GM21529 (cell line): ENCODE measurements around the gene CASK.
"Not testable (repeated sequence)": the region's sequence is repeated elsewhere in the genome, so short reads cannot be mapped to it uniquely, and the experiment has no call there.

ENCODE experiments used
- ATAC-seq: cut with Tn5 transposase; IDR thresholded peaks from one replicate; pipeline ENCODE4 v1.9.1; 2021; ENCODE audit not compliant: unreplicated experiment

The CASK gene

DNA sequence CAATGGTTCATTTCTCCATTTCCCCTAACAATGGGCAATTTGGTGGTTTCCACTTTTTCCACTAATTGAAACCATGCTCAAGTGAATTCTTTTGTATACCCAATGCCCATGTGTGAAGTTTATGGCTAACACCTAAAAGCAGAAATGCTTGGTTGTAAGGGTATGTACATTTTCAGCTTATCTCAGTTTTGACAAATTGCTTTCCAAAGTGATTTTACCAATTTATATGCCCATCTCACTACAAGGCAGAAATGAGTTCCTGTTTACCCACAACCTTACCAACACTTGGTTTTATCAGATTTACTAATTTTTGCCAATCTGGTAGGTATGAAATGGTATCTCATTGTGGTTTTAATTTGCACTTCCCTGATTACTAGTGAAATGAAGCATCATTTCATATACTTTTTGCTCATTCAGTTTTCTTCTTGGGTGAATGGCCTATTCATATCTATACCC is 219.8 kb downstream of the CASK start:
- ATAC-seq: no peak

DNA sequence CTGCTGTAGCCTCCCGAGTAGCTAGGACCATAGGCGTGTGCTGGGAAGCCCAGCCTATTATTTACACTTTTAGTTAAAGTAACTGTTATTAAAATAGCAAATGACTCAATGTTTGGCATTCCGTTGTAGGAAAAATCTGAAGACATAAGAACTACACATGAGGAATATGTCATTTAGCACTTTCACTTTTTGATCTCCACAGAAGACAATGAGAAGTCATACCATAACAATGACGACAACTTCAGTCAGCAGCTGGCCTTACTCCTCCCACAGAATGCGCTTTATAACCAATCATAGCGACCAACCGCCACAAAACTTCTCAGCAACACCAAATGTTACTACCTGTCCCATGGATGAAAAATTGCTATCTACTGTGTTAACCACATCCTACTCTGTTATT is 227.9 kb downstream of the CASK start:
- no peak for ATAC-seq

DNA sequence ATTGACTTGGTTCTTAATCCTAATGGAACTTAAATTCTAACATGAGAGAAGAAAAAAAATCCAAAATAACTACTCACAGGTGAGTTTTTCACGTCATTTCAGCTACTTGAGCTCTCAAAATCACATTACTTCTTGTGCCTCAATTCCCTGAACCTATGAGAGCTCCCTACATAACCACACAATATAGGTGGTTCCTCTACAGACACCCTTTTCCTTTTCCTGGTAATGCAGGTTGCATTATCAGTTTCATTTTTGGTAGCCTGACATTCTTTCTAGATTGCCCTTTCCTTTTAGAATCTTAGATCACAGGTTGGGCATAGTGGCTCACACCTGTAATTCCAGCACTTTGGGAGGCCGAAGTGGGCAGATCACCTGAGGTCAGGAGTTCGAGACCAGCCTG is 230.3 kb downstream of the CASK start:
- no peak for ATAC-seq

DNA sequence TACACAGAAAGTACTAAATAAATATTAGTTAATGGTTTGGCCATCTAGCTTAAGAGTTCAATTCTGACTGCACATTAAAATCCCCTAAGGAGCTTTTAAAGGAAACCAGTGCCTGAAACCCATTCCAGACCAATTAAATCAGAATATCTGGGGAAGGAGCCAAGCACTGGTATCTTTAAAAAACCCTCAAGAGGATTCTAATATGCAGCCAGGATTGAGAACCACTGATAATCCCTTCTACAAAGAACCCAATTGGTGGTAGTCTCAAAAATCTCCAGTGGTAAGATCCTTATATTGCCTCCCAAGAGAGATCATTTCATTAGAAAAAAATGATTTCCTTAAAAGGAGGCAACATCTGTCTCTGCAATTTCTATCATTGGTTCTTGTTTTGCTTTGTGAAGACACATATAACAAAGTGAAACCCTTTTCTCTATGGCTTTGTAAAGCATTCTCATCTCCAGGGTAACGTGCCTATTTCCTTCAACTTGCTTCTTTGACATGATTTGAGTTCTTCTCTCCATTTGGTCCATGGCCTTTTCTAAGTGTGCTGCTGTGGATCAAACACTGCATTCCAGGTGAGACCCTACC is 231.1 kb downstream of the CASK start:
- ATAC-seq: no peak

DNA sequence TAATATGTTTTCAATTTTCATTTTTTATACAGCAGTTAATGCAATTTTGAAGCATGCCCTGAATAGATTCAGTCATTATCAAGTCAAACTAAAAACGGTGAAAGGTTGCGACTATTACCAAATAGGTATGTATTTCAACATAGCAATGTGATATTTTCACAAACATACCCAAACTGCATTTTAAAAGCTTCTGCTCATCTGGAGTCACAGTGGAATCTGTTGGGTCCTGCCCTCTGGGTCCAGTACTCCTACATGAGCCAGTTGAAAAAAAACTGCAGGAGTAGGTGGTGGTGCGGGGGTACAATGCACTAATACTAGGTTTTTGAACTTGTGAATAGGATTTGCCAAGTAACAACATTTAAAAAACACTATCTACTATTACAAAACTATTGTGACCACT is 233.6 kb downstream of the CASK start:
- ATAC-seq: no peak

DNA sequence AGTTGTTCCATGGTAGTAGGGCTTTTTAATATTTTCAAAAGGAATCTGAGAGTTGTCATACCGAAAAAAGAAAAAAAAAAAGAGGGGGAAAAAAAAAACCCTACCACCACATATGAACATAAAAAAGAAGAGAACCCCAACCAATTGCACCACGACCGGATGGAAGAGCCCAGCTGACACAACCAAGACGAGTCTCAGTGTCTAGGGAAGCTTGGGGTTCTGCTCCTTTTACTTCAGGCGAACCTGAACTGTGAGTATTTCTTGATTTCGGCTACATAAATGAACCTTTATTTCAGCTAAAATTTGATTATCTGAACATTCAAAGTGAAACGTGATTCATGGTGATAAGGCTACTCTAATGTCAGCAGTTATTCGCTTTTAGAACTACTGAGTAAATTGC is 234.5 kb downstream of the CASK start, which contains the start of gene GPR34:
Gene GPR34 (plus strand): TSS at position 139 of the 400 bp plus-strand sequence. CDS start 6,661 bp downstream, outside the sequence.
- ATAC-seq: no peak

DNA sequence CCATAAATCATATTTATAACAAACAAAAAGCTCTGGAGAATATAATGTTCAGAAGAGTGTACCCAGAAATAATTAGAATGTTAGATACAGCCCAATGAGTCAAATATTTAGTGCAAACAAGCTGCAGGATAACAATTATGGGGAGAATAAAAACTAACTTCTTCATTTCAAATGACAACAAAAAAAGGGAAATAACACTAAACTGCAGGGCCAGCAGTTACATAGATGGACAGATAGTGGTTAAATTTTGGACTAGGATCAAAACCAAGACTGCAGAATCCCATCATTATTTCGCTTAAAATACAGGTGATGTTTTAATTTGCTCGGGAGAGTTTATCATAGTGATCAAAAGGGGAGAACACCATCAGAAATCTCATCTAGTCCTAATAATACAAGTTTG is 235.2 kb downstream of the CASK start:
- no peak for ATAC-seq

DNA sequence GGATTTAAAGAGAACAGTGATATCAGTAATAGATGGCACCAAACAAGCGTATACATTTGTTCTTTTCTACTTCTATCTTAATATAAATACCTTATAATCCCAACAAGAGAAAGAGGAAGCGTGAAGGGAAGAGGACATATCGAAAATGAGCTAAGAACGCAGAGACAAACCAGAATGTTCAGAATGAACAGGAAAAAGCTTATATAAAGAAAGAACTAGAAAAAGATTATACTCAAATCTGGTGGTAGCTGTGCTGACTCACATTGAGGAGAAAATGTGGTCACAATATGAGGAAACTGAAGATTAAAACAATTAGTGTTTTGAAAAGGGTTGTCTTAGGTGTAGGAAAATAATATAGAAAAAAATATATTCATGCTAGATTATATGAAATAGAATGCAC is 236.6 kb downstream of the CASK start:
- no peak for ATAC-seq

DNA sequence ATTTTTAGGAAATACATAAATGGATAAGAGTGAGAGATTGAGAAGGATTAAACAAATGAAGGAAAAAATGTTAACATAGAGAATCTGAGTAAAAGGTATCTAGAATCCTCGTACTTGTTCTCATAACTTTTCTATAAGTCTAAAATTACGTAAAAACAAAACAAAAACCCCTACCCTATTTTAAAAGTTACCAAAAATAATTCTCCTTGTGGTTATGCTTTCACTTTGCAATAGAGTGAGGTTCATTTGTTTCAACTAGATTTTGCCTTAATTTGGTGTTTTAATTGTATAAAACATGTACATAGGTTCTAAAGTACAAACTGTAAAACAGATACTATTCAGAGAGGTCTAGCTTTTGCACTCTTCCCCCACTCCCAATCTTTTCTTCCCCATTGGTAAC is 238.4 kb downstream of the CASK start:
- no peak for ATAC-seq

DNA sequence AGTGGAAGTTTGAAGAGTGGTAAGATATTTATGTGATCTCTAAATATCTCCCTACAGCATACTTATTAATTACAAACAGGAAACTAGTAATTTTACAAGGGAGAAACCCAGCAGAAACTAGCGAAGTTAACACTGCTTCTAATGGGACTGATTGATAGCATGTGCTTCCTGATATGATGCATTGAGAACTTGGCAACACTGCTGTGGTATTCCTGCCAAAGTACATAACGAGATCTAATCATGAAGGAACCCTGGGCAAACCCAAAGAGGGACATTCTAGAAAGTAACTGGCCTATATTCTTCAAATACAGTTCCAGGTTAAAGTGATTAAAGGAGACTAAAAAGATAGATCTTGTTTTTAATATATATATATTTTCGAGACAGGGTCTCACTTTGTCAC is 239.2 kb downstream of the CASK start:
- no peak for ATAC-seq

DNA sequence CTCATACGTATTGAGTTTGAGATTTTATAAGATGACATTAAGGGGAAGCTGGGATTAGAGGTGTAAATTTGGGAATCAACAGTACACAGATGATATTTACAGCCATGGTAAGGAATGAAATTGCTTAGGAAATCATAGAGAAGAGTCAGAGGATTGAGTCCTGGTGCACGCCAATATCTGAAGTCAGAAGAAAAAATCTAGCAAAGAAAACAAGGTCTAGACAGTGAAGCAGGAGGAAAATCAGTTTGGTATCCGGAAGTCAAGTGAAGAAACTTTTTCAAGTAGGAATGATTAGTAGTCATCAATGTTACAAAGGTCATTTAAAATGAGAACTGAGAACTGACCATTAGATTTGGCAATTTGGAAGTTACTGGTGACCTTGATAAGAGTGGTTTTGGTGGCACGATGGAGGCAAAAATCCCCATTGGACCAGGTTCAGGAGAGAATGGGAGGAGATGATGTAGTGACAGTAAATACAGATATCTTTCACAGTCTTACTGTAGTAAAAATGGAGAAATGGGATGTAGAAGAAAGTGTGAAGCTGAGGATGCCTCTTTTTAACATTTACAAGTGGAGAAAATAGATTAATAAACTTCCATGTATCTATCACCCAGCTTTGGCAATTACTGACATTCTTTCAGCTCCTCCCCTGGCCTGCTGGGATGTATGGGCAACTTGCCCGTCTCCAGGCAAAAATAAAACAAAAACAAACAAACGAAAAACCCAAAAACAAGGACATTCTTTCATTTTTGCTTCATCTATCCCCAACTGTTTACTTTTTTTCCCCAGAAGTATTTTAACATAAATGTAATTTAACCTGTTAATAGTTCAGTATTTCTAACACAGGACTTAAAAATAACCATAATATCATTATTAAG is 245.9 kb downstream of the CASK start:
- no peak for ATAC-seq

DNA sequence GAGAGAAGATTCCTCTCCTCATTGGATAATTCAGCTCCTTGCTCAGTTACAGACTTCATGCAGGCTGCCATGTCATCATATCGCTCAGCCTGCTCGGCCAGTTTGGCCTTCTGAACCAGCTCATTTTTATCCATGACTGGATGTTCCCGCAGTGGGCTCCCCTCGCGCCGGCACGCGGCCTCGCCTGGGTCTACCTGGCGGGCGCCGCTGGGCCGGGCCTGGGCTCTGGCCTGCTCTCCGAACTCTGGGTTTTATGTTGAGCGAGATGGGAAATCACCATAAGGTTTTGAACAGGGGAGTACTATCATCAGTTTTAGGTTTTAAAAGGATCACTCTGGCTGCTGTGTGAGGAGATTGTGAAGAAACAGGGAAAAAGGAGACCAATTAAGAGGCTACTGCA is 247.0 kb downstream of the CASK start:
- not testable (repeated sequence) for ATAC-seq

DNA sequence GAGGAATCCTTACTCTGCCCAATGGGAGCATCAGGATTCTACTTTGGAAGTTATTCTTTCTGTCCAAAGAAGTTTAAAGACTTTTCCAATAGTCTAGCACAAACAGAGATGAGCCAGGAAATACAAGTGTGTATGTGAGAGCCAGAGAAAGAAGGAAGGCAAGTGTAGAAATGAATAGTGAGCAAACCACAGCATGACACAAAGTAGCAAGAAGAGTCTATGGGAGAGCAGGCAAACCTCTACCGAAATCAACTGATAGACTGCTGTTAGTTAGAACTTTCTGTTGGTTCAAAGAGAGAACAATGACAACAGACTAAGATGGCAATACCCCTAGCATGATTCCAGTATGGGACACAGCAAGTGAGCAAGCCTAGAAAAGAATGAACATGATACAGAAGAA is 250.7 kb downstream of the CASK start:
- no peak for ATAC-seq

DNA sequence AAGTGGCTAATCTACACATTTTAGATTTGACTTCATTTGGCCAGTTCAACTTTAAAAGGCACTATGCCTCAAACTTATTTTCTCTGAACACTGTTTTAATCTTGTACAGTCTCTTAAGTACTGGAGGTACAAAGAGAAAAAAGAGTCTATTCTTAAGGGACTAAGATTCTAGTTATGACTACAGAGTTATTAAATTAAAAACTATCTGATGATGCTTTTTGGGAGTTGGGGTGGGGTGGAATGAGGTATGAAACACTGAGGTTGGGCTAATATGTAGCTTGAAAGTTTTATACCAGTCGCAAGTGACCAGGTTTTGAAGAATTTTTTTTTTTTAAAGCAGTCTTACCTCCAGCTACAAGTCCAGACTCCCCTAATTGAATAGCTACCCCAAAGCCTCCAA is 252.3 kb downstream of the CASK start:
- no peak for ATAC-seq

DNA sequence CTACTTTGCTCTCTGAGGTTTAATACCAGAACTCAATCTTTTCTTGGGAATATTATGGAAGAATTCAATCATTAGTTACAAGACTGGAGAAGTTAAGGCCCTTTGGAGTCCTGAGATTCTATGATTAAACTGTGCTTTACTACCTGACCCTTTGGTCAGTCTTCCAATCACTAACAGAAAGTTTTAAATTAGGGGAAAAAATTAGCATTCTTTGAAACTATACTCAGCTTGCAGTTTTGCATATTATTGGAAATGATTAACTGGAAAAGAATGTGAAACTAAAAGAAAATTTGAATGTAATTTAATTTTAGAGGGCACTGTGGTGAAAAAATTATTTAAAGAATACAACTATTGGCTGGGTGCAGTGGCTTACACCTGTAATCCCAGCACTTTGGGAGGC is 253.2 kb downstream of the CASK start:
- no peak for ATAC-seq

DNA sequence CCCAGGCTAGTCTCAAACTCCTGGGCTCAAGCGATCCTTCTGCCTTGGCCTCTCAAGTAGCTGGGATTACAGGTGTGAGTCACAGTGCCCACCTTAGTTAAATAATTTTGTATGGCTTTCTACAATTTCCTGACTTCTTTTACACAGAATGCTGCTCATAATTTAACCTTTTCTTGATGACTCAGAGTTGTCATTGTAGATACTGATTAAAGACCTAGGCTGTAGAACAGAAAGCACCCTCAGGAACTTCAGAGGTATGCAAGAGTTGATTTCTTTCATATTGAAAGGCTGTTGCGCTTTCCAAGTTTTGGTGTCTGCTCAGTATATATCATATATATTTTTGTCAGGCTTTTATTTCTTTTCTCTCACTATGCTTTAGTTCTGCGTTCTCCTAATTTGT is 255.7 kb downstream of the CASK start:
- no peak for ATAC-seq

DNA sequence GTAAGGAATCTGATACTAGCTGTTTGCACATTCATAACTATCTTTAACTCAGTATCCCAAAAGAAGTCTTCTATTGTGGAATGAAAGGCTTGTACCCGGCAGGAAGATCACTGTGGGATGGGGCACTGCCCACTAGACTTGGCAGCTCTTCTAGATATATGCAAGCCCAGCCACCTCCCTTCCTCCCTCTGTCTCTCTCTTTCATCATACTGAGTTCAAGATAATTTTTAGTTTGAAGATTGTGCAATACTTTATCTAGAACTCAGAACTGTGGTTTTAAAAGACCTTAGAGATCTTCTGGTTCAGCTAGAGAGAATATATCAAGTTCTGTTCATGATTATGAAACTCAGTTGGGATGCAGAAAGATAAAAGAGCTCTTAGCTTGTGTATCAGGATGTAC is 257.1 kb downstream of the CASK start:
- no peak for ATAC-seq

DNA sequence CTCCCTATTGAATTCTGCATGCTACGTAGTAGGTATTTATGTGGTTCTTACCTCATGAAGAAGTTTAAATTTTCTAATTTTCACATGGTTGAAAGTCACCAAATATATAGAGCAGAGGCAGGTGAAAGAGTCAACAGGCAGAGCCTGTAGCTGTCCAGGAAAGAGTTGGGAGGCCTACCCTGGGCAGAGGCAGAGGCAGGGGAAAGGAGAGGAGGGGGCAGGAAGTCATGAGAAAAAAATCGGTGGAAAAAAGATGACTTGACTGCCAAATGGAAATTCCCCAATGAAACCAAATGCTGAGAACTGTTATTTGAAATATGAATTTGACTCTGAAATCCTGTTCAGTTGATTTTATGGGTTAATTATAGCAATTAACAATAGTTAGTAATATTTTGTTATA is 257.7 kb downstream of the CASK start:
- ATAC-seq: no peak

DNA sequence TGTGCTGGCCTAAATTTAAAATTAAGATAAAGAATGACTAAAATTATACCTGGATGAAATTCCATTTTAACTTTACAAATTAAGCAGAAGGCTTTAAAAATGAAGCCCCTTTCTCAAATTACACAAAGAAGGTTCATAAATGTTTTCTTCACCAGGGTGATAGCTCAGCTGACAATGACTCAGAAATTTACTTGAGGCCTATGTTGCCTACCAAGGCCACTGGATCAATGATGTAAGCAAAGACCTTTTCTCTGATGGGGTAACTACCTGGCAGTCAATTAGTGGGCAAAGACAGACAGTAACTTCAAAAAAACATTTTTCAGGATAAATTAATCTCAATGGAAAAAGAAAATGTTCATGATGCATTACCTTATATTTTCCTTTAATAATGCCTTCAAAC is 258.4 kb downstream of the CASK start:
- no peak for ATAC-seq

DNA sequence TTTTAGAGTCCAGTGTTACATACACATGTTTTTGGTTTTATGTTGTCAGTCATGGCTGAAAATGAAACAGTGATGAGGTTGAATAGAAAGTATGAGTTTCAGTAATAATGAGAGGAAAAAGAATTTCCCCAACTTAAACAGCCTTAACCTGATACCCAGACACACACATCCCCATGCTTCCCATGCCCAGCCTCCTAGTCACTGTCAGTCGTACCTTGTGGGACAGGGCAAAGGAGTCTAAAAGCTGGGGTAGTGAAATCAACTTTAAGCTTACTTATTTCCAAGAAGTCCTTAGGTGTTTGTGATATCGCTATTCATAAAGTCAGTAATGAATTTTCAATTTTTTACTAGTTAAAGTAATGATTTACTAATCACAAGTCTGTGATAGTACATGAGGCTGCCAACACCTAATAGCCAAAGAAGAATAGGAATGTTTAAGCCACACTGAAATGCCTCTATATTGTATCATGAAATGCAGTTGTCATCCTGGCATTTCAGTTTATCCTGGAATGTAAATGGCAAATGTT is 258.9 kb downstream of the CASK start:
- peak; percentile 93 for ATAC-seq

DNA sequence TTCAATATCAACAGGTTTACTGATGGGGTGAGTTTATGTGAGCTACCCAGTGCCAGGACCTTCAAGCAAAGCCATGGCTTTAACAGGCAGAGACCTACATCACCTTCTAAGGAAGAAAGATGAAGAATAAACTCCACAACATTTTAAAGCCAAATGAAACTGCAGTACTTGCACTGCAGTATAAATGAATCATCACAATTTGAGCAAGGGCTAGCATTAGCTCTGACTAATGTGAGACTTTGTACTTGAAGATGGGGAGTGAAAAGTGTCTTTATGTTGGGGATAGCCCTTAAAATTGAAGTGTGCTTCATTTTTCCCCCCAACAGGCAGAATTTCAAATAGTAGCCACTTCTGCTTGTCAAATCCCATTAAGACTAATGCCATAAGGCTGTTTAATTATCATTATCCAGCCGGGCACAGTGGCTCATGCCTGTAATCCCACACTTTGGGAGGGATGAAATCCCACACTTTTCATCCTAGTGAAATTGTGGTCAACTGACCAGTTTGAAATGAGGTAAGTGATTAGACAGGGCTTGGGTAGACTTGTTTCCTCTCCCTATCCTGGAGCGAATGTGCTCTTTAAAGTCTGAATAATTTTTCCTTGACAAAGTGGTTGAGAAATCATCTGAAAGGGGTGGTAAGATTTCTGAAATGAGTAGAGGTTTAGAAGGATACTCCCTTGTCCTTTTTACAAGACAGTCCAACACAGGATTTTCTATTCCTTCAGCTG is 261.8 kb downstream of the CASK start:
- no peak for ATAC-seq

DNA sequence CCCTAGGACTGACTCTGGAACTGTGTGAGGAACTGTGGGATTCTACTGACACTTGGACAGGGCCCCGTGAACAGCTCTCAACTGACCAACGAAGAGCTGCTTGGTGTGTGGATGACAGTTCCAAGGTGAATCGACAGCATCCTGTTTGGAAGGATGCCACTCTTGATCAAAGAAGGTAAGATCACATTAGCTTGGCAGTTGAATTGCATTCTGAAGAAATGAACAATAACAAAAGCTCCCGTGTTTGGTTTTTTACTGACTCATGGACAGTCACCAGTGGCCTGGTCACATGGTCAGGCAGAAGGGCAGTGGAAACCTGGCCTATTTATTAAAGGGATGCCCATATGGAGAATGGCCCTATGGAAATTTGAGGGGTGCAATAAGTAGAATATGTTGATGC is 267.7 kb downstream of the CASK start:
- no peak for ATAC-seq
